Neural cell (in vitro differentiated cells): ENCODE results near the gene SPATS2.

Experiments used
- EP300 ChIP-seq: fragments of 450-650 bp; conservative IDR thresholded peaks from 2 replicates; pipeline ENCODE4 v1.6.1; 2014; ENCODE audit warnings: antibody characterized with exemption, mild to moderate bottlenecking, moderate library complexity; ENCODE audit not compliant: poor library complexity, severe bottlenecking
- MXI1 ChIP-seq: fragments of 450-650 bp; conservative IDR thresholded peaks from 2 replicates; pipeline ENCODE4 v1.6.1; 2014; ENCODE audit warnings: antibody characterized with exemption, mild to moderate bottlenecking; ENCODE audit not compliant: poor library complexity, severe bottlenecking
- TF ChIP-seq, protein P1 (sequence below): fragments of 450-650 bp; IDR thresholded peaks from 2 replicates; pipeline ENCODE4 v1.5.1; 2014; ENCODE audit warnings: antibody characterized with exemption, mild to moderate bottlenecking, moderate library complexity; ENCODE audit not compliant: poor library complexity, severe bottlenecking
- TF ChIP-seq, protein P2 (sequence below): IDR thresholded peaks from 2 replicates; pipeline ENCODE4 v1.6.1; 2012; ENCODE audit warnings: borderline replicate concordance

DNA sequence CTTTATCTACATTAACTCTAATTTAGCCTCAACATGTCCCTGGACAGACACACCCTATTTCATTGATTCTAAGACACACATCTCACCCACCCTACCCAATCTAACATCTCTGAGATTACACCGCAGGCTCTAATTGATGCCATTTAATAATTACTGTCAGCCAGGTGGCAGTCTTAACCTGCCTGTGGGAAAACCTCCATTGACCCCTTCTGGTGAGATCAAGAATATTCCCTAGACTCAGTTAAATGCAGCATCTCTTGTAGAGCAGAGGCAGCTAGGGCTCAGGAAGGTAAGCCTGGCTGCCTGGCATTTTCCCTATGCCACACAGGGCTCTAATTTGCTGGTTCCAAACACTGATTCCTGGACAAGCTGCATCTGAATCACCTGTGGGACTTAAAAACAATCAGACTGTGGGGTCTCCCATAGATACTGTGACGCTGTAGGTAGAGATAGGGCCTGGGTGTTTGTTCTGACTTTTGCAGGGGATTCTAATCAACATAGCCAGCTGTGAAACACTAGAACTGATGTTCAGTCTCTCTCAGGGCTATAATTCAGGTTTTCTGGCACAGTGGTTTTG, 186.3 kb downstream of the SPATS2 start:
- TF ChIP-seq, protein P1, sequence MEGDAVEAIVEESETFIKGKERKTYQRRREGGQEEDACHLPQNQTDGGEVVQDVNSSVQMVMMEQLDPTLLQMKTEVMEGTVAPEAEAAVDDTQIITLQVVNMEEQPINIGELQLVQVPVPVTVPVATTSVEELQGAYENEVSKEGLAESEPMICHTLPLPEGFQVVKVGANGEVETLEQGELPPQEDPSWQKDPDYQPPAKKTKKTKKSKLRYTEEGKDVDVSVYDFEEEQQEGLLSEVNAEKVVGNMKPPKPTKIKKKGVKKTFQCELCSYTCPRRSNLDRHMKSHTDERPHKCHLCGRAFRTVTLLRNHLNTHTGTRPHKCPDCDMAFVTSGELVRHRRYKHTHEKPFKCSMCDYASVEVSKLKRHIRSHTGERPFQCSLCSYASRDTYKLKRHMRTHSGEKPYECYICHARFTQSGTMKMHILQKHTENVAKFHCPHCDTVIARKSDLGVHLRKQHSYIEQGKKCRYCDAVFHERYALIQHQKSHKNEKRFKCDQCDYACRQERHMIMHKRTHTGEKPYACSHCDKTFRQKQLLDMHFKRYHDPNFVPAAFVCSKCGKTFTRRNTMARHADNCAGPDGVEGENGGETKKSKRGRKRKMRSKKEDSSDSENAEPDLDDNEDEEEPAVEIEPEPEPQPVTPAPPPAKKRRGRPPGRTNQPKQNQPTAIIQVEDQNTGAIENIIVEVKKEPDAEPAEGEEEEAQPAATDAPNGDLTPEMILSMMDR = peak; percentile 79
- TF ChIP-seq, protein P2, sequence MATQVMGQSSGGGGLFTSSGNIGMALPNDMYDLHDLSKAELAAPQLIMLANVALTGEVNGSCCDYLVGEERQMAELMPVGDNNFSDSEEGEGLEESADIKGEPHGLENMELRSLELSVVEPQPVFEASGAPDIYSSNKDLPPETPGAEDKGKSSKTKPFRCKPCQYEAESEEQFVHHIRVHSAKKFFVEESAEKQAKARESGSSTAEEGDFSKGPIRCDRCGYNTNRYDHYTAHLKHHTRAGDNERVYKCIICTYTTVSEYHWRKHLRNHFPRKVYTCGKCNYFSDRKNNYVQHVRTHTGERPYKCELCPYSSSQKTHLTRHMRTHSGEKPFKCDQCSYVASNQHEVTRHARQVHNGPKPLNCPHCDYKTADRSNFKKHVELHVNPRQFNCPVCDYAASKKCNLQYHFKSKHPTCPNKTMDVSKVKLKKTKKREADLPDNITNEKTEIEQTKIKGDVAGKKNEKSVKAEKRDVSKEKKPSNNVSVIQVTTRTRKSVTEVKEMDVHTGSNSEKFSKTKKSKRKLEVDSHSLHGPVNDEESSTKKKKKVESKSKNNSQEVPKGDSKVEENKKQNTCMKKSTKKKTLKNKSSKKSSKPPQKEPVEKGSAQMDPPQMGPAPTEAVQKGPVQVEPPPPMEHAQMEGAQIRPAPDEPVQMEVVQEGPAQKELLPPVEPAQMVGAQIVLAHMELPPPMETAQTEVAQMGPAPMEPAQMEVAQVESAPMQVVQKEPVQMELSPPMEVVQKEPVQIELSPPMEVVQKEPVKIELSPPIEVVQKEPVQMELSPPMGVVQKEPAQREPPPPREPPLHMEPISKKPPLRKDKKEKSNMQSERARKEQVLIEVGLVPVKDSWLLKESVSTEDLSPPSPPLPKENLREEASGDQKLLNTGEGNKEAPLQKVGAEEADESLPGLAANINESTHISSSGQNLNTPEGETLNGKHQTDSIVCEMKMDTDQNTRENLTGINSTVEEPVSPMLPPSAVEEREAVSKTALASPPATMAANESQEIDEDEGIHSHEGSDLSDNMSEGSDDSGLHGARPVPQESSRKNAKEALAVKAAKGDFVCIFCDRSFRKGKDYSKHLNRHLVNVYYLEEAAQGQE = no peak
- TF ChIP-seq EP300 (no peak), MXI1 (no peak)
